OCI-LY3 (cell line): ENCODE results near the gene TTLL10.

Experiments used
- EZH2phosphoT487 ChIP-seq: fragments of 200-600 bp; shearing (Covaris generic); IDR thresholded peaks from 2 replicates; pipeline ENCODE4 v1.6.1; 2018; ENCODE audit warnings: antibody characterized with exemption, mixed run types, low read depth
- TF ChIP-seq, protein P1 (sequence below): fragments of 200-600, 300-600 bp; sonication (generic); IDR thresholded peaks from 2 replicates; pipeline ENCODE4 v1.5.1; 2014; ENCODE audit warnings: antibody characterized with exemption, low read length, low read depth

DNA sequence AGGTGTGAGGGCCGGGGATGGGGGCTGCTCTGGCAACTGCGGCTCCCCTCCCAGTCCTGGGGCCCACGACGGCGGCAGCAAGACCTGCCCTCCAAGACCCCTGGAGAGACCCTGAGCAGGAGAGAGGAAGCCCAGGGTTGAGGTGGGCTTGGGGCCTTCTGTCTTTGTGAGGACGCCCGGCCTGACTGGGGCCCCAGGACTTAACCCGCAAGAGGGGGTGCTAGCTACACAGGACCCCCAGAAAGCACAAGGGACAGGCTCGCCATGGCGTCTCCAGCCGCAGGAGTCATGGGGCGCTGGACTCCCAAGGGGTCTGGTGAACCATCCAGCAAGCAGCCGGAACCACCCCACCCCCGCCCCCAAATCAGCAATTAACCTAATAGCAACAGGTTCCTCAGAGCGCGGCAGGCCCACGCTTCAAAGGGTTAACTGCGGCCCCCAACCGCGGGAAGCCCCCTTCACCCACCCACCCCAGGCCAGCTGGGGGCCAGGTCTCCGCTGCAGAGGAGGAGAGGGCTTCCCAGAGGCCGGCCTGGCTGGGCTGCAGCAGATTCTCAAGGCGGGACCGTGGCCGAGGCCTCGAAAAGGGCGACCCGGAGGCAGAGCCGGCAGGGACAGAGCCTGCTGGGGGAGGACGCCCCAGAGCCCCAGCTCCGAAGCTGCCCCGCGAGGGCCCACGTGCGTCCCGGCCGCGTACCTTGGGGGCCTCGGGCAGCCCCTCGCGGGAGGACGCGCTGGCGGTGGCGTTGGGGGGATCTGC is 72.3 kb downstream of the TTLL10 start:
- no peak for TF ChIP-seq EZH2phosphoT487
- TF ChIP-seq, protein P1, sequence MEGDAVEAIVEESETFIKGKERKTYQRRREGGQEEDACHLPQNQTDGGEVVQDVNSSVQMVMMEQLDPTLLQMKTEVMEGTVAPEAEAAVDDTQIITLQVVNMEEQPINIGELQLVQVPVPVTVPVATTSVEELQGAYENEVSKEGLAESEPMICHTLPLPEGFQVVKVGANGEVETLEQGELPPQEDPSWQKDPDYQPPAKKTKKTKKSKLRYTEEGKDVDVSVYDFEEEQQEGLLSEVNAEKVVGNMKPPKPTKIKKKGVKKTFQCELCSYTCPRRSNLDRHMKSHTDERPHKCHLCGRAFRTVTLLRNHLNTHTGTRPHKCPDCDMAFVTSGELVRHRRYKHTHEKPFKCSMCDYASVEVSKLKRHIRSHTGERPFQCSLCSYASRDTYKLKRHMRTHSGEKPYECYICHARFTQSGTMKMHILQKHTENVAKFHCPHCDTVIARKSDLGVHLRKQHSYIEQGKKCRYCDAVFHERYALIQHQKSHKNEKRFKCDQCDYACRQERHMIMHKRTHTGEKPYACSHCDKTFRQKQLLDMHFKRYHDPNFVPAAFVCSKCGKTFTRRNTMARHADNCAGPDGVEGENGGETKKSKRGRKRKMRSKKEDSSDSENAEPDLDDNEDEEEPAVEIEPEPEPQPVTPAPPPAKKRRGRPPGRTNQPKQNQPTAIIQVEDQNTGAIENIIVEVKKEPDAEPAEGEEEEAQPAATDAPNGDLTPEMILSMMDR = no peak
